ENCODE measurements around the gene POU2AF2. TPM values are rescaled to one million over a fixed set of nuclear protein-coding genes. Genes with fewer than 3 reads are reported as not detected.

POU2AF2 gene
- total and polyA plus RNA-seq, 2 donors (not counting 3 experiments of a cell fraction or from before 2014, with no cell fraction given) = not detected

DNA sequence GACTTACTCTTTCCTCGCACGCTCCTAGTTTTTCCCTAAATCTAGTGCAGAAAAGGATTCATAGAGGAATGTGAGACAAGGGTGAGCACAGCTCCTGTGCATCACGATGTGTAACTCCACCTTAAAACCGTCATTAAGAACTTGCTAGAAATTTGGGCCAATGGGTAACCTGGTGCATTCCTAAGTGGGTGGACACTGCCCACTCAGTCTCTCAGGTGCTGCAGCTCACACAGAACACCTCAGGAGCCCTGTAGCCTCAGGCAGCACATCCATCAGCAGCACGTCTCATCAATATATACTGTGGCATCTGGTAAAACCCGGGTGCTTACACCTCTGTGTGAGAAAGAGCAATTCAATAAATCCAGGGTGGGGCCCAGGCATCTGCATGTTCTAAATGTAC, 65.2 kb downstream of the POU2AF2 start:
- Histone ChIP-seq H3K4me2 (ENCODE audit: insufficient read depth, low read length) (no peak overlapping the region), H3K27me3 (ENCODE audit: control insufficient read depth in 2 of 2, insufficient read depth in 2 of 2, low read length in 2 of 2) (peaks cover 2 to 6% of the 10 kb centered on the region in 2 experiments), H3K9ac (replicated peaks; ENCODE audit: extremely low read depth, insufficient read depth, low read length) (no peak overlapping the region), H4K20me1 (replicated peaks; ENCODE audit: control insufficient read depth, extremely low read depth, insufficient read depth, low read length) (no peaks in the 10 kb centered on the region), H3K4me3 (replicated peaks in 1 of 3; ENCODE audit: insufficient read depth in 1 of 3, low read depth in 1 of 3, low read length in 3 of 3) (no peak overlapping the region), H2AFZ (ENCODE audit: low read depth, low read length) (no peak overlapping the region), H3K36me3 (ENCODE audit: control insufficient read depth in 2 of 2, extremely low read depth in 1 of 2, insufficient read depth in 2 of 2, low read length in 2 of 2) (no peaks in the 10 kb centered on the region), H3K79me2 (ENCODE audit: control insufficient read depth, insufficient read depth, low read length) (no peaks in the 10 kb centered on the region), H3K9me3 (replicated peaks; ENCODE audit: control insufficient read depth, insufficient read depth, low read length) (no peaks in the 10 kb centered on the region), H3K27ac (ENCODE audit: insufficient read depth, low read depth, low read length) (no peak overlapping the region), H3K4me1 (ENCODE audit: control insufficient read depth, extremely low read depth, insufficient read depth, low read length) (no peaks in the 10 kb centered on the region), H3K9me1 (replicated peaks; ENCODE audit: control insufficient read depth, extremely low read depth, insufficient read depth, low read length) (no peaks in the 10 kb centered on the region)
- dilution Hi-C loops (cut with MboI; ENCODE audit: extremely low pct_ligation_motif_present, low sequenced_read_pairs) = no loop called here
- FAIRE-seq (no peak), DNase-seq (ENCODE audit: low read depth, low spot score) (no peak)
- BruUV-seq (replicated peaks) = no TSS peak
- TF ChIP-seq FOS (IDR thresholded peaks at IDR 0.05; ENCODE audit: borderline replicate concordance, insufficient read depth, low read length) (no peak), POLR2A (IDR thresholded peaks at IDR 0.05; ENCODE audit: low read depth, low read length) (no peak), POLR2AphosphoS5 (IDR thresholded peaks at IDR 0.05; ENCODE audit: insufficient read depth, low read depth, low read length) (no peak), JUN (IDR thresholded peaks at IDR 0.05; ENCODE audit: borderline replicate concordance, insufficient read depth, insufficient read length, low read depth) (no peak), EZH2 (IDR thresholded peaks at IDR 0.05; ENCODE audit: borderline replicate concordance, low read depth, low read length, severe bottlenecking) (no peak), GATA2 (IDR thresholded peaks at IDR 0.05; ENCODE audit: insufficient read depth, insufficient read length, low read depth, low read length) (no peak), MYC (IDR thresholded peaks at IDR 0.05; ENCODE audit: low read depth, low read length) (no peak)
- TF ChIP-seq, protein P1, sequence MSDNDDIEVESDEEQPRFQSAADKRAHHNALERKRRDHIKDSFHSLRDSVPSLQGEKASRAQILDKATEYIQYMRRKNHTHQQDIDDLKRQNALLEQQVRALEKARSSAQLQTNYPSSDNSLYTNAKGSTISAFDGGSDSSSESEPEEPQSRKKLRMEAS (IDR thresholded peaks at IDR 0.05; ENCODE audit: insufficient read depth, insufficient read length) = no peak
- TF ChIP-seq, protein P2, sequence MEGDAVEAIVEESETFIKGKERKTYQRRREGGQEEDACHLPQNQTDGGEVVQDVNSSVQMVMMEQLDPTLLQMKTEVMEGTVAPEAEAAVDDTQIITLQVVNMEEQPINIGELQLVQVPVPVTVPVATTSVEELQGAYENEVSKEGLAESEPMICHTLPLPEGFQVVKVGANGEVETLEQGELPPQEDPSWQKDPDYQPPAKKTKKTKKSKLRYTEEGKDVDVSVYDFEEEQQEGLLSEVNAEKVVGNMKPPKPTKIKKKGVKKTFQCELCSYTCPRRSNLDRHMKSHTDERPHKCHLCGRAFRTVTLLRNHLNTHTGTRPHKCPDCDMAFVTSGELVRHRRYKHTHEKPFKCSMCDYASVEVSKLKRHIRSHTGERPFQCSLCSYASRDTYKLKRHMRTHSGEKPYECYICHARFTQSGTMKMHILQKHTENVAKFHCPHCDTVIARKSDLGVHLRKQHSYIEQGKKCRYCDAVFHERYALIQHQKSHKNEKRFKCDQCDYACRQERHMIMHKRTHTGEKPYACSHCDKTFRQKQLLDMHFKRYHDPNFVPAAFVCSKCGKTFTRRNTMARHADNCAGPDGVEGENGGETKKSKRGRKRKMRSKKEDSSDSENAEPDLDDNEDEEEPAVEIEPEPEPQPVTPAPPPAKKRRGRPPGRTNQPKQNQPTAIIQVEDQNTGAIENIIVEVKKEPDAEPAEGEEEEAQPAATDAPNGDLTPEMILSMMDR (IDR thresholded peaks at IDR 0.05; ENCODE audit: extremely low read depth in 1 of 2, insufficient read depth in 1 of 2, low read depth in 1 of 2, low read length in 2 of 2) = no peak
- ChIA-PET CTCF (no interaction called here), POLR2A (no interaction called here)
- intact Hi-C loops (cut with micrococcal nuclease) = no loop called here

Measured in endothelial cell of umbilical vein (primary cell).